HG02981 (cell line): ENCODE results near the gene RC3H1.

Experiments used
- ATAC-seq: cut with Tn5 transposase; IDR thresholded peaks from one replicate; pipeline ENCODE4 v1.9.1; 2021; ENCODE audit warnings: mild to moderate bottlenecking, moderate library complexity; ENCODE audit not compliant: unreplicated experiment

The RC3H1 gene

GRCh38 chr1:173888749-173889148, 133.4 kb downstream of the RC3H1 start:
- no peak for ATAC-seq

GRCh38 chr1:173887627-173888026, 134.5 kb downstream of the RC3H1 start:
- ATAC-seq, result no peak

- ATAC-seq, result no peak
Measured at GRCh38 chr1:173886746-173887611, 135.2 kb downstream of the RC3H1 start.

- ATAC-seq, result no peak
Measured at GRCh38 chr1:173884701-173885100, 137.5 kb downstream of the RC3H1 start.
